HG03066 (cell line): ENCODE results near the gene DEGS1.

Source experiments
- ATAC-seq: cut with Tn5 transposase; IDR thresholded peaks from one replicate; pipeline ENCODE4 v1.9.1; 2021; ENCODE audit warnings: low read depth; ENCODE audit not compliant: unreplicated experiment

The DEGS1 gene

GRCh38 chr1:224182866-224183590, at the start of gene DEGS1:
DEGS1 (plus strand) TSS chr1:224183240; CDS start chr1:224183337, 97 bp downstream.
- peak; percentile 59 for ATAC-seq

DNA sequence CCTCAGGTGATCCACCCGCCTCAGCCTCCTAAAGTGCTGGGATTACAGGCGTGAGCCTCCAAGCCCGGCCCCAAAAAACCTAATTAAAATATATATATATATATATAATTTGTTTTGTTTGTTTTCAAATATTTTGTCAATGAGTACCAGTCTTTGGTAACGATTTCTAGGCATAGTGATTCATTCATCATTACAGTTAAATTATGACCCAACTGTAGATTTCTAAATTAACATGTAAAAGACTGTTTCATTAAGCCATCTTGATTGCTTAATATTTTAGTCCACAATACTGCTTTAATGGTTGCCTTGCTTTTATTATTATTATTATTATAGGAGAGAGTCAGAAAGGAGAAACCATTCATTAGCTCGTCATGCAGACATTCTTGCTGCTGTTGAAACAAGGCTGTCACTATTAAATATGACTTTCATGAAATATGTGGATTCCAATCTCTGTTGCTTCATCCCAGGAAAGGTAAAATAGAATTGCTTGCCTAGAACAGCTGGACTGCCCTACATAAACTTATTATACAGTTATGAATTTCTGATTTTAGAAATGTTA, 49.2 kb upstream of the DEGS1 start:
- ATAC-seq: no peak

- ATAC-seq: no peak
Observed at GRCh38 chr1:224137518-224137917, 45.5 kb upstream of the DEGS1 start.

- ATAC-seq: no peak
Observed at GRCh38 chr1:224138198-224138597, 44.8 kb upstream of the DEGS1 start.

- no peak for ATAC-seq
Observed at GRCh38 chr1:224141693-224142092, 41.3 kb upstream of the DEGS1 start.

GRCh38 chr1:224149709-224150108, 33.3 kb upstream of the DEGS1 start:
- ATAC-seq: no peak

DNA sequence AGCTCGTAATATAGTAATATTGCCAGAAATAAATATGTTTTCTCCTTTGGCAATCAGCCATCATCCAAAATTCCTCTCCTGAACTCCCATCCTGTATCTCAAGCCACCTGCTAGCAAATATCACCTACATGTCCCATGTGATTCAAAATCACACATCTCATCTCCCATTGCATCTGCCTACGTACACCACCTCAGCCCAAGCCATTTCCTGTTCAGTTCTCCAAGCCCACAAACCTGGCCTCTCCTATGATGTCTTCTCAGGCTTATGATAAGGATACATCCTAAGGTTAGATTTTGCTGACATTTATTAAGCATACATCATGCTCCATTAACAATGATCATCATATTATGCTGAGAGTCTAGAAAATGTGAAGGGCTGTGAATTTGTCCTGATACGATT, 31.9 kb upstream of the DEGS1 start:
- ATAC-seq: no peak

DNA sequence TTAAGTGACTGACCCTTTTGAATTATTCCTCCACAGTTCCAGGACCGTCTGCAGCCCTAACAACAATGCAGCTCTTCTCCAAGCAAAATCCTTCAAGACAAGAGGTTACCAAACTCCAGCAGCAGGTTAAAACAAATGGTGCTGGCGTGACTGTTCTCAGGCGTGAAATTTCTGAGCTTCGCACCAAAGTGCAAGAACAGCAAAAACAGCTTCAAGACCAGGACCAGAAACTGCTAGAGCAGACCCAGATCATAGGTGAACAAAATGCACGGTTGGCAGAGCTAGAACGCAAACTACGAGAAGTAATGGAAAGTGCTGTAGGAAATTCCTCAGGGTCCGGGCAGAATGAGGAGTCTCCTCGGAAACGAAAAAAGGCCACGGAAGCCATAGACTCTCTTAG, 25.7 kb upstream of the DEGS1 start:
- no peak for ATAC-seq

GRCh38 chr1:224159541-224159940, 23.5 kb upstream of the DEGS1 start:
- no peak for ATAC-seq

DNA sequence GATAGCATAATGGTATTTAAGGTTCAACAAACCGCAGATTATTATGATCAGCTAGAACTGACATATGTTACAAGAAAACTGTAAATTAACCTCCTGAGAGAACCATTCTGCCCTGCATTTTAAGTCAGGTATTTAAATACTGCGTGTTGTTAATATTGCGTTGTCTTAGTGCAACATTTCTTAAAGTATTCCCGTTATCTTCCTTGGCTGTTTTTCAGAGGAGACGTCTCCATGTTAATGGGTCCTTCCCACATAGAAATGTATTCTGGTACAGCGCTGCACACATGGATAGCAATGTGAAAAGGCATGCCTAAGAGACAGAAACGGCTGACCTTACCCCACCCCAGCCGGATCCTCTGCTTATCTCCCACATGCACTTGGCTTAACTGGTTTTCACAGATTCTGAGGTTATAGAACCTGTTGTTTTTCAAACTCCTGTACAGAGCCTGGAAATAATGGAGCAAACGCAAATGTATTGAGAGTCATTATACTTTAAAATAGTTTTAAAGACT, 22.8 kb upstream of the DEGS1 start:
- no peak for ATAC-seq

DNA sequence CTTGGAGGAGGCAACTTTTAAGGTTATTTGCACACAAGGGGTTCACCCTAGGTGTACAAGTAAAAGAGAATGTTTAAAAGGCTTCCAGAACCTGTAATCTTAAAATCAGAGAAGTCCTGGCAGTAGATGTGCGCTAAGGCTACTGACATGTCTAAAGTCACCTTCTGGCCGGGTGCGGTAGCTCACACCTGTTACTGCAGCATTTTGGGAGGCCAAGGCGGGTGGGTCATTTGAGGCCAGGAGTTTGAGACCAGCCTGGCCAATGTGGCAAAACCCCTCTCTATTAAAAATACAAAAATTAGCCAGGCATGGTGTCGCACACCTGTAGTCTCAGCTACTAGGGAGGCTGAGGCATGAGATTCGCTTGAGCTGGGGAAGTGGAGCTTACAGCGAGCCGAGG, 20.3 kb upstream of the DEGS1 start:
- ATAC-seq: no peak

DNA sequence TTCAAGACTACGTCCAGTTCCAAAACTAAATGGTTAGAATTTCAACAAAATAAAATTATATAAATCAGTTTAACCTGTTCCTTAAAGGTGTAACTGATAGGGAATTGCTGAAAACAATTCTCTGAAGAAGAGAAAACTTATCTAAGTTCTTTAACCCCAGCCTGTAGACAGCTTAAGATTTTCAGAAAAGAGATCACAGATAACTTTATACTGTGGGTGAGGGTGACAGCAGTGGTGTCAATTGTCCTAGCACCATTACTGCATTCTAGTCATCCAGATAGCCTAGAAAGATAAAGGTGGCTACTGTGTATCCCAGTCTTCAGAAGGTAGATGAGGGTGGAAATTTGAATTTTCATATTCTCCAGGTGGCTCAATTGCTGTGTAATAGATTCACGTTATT, 19.7 kb upstream of the DEGS1 start:
- ATAC-seq: no peak

DNA sequence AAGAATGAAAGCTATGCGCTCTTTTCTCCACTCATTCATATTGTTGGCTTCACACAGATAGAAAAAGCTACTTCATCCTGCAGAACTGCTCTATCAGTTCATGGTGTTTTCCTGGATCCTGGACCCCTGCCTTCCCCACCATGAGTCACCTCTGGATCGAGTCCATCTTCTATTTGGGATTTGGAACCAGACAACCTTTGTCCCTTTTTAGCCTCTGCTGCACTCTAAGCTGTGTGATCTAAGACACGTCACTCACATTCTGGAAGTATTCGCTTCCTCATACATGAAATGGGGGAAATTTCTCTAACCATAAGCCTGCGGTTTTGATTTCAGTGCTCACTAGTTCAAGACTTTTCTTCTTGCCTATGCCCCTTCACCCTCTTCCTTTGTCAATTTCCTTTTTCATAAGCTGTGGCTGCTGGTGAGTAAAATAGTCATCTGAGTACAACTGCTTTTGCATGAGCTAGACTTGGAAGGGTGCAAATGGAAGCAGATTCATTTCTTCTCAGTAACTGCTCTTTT, 14.1 kb upstream of the DEGS1 start:
- ATAC-seq: peak; percentile 84

- no peak for ATAC-seq
Observed at GRCh38 chr1:224169718-224170270, 13.2 kb upstream of the DEGS1 start.

GRCh38 chr1:224170343-224170742, 12.7 kb upstream of the DEGS1 start:
- ATAC-seq: no peak

- ATAC-seq: no peak
Observed at GRCh38 chr1:224170748-224171478, 12.1 kb upstream of the DEGS1 start.

GRCh38 chr1:224172229-224172628, 10.8 kb upstream of the DEGS1 start:
- no peak for ATAC-seq

- no peak for ATAC-seq
Observed at GRCh38 chr1:224173523-224173922, 9.5 kb upstream of the DEGS1 start.

- no peak for ATAC-seq
Observed at GRCh38 chr1:224175617-224176016, 7.4 kb upstream of the DEGS1 start.

GRCh38 chr1:224177356-224177999, 5.6 kb upstream of the DEGS1 start:
- no peak for ATAC-seq

- ATAC-seq: no peak
Observed at GRCh38 chr1:224178894-224179293, 4.1 kb upstream of the DEGS1 start.
